ENCODE measurements around the gene ATG16L2.
"Not testable (repeated sequence)": the region's sequence is repeated elsewhere in the genome, so short reads cannot be mapped to it uniquely, and the experiment has no call there.

ATG16L2 gene

DNA sequence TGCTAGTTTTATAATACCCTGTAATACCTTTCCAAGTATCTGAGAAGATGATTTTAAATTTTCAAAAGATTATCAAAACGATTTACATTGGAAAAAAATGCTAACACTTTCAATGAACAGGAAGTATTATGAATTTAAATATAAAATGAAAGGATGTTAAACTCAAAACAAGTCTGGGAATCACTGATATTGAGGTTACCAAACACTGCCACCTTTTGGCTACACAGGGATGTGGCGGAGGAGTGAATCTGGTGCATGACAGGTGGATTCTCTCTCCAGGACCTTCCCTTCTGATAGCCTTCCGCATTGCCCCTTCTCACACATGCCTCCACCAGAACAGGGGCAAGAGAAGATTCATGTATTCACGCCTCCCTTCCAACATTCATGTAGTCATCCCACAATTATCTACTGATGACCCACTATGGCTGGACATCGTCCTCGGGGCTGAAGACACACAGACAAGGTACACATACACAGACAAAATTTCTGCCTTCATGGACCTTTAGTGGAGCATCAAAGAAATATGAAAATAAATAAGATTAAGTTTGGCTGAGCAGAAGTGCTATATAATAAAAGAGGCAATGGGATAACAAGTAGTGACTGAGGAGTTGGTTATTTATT lies 34.7 kb downstream of the ATG16L2 start:
- DNase-seq (ENCODE audit: low read depth): no peak

DNA sequence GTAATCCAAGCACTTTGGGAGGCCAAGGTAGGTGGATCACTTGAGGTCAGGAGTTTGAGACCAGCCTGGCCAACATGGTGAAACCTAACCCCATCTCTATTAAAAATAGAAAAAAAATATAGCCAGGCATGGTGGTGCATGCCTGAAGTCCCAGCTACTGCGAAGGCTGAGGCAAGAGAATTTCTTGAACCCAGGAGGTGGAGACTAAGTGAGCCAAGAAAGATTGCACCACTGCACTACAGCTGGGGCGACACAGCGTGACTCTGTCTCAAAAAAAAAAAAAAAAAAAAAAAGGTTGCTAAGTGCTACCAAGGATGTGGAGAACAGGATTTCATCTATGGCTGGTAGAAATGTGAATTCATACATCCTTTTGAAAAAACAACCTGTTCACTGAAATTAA lies 36.6 kb downstream of the ATG16L2 start:
- no peak for DNase-seq (ENCODE audit: low read depth)

DNA sequence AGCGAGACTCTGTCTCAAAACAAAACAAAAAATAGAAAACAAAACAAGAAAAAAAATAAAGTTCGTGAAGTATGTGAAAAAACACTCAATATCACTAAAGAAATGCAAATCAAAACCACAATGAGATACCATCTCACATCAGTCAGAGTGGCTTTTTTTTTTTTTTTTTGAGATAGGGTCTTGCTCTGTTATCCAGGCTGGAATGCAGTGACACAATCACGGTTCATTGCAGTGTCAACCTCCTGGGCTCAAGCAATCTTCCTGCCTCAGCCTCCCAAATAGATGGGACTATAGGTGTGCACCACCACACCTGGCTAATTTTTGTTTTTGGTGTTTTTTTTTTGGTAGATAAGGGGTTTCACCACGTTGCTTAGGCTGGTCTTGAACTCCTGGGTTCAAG lies 37.5 kb downstream of the ATG16L2 start:
- no peak for DNase-seq (ENCODE audit: low read depth)

DNA sequence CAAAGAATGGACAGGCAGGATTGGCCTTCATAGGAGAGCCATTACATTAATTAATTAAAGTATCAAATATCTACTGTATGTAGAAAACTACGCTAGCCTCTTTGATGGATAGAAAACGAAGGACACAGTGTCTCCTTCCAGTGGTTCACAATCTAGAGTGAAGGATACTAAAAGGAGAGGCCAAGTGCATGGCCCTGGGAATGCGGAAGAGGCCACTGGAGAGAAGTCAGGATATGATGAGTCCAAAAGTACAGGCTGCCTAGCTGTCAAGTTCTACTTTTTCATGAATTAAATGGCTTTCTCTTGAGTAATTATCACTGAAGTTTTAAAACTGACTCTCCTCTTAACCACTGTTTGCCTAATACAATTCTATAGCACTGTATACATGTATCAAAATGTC lies 41.9 kb downstream of the ATG16L2 start:
- no peak for DNase-seq (ENCODE audit: low read depth)

DNA sequence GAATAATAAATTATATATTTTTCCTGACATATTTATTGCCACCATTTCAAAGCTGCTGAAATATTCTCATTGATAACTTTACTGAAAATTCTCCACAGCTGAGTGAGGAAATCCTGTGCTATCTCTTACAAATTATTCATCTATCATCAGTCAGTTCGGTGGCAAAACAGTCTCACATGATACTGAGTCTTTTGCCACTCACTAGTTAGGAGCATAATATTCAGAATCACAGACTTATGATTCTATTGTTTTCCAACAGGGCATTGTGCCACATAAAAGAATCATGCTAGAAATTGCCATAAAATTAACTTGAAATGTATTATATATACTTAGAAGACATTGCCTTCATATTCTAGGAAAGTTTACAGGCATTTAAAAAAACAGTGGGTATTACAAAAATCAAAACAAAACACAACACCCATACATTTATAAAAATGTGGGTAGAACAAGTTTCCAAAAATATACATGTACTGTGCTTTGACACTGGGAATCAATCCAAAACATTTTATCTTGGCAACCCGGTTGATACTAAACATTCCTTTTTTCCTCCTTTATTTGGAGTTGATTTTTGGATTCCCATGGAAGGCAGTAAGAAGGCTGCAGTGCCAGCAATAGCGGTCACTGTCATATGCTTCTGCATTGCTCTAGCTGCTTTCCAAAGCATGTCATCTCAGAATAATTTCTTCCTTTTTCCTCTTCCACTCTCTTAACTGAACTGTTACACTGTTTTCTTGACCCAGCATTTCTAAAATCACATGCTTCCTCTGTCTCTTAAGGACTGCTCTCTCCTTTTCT lies 42.5 kb downstream of the ATG16L2 start:
- DNase-seq (ENCODE audit: low read depth): no peak

DNA sequence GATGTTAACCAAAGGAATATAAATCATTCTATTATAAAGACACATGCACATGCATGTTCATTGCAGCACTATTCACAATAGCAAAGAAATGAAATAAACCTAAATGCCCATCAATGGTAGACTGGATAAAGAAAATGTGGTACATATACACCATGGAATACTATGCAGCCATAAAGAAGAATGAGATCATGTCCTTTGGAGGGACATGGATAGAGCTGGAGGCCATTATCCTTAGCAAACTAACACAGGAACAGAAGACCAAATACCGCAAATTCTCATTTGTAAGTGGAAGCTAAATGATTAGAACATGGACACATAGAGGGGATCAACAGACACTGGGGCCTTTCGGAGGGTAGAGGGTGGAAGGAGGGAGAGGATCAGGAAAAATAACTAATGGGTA lies 44.1 kb downstream of the ATG16L2 start:
- DNase-seq (ENCODE audit: low read depth): not testable (repeated sequence)

DNA sequence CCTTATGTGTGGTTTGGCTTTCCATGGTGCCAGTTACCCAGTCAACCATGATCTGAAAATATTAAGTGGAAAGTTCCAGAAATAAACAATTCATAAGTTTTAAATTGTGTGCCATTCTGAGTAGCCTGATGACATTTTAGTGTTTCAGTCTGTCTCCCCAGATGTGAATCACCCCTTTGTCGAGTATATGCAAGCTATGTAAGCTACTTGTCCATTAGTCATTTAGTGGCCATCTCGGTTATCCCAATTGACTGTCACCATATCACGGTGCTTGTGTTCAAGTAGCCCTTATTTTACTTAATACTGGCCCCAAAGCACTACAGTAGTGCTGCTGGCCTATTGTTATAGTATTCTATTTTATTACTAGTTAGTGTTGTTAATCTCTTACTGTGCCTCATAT lies 44.9 kb downstream of the ATG16L2 start:
- no peak for DNase-seq (ENCODE audit: low read depth)

DNA sequence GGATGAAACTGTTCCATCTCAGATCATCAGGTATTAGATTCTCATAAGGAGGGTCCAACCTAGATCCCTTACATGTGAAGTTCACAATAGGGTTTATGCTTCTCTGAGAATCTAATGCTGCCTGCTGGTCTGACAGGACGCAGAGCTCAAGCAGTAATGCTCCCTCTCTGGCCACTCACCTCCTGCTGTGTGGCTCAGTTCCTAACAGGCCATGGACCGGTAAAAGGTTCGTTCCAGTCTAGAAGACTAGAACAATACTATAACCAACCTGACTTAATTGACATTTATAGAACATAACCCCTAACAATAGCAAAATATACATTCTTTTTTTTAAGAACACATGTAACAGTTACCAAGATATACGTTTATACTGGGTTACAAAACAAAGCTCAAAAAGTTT lies 45.8 kb downstream of the ATG16L2 start:
- no peak for DNase-seq (ENCODE audit: low read depth)

DNA sequence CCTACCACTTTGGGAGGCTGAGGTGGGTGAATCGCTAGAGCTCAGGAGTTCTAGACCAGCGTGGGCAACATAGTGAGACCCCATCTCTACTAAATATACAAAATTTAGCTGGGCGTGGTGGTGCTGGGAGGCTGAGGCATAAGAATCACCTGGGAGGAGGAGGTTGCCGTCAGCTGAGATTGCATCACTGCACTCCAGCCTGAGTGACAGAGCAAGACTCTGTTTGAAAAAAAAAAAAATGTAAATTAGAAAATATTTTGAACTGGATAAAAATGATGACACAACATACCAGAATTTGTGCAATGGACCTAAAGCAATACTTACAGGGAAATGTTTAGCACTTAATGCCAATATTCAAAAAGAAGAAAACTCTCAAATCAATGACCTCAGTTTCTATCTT lies 46.4 kb downstream of the ATG16L2 start:
- no peak for DNase-seq (ENCODE audit: low read depth)

DNA sequence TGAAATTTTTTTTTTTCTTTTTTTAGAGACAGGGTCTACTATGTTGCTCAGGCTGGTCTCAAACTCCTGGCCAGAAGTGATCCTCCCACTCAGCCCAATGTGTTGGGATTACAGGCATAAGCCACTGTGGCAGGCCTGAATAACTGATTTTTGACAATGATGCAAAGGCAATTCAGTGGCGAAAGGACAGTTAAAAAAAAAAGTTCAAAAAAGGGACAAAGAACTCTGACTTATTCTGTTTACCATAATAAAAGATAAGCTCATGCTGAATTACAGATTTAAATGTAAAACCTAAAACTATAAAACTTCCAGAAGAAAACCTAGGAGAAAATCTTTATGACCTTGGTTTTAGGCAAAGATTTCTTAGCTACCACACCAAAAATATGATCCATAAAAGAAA lies 48.9 kb downstream of the ATG16L2 start:
- DNase-seq (ENCODE audit: low read depth): no peak

DNA sequence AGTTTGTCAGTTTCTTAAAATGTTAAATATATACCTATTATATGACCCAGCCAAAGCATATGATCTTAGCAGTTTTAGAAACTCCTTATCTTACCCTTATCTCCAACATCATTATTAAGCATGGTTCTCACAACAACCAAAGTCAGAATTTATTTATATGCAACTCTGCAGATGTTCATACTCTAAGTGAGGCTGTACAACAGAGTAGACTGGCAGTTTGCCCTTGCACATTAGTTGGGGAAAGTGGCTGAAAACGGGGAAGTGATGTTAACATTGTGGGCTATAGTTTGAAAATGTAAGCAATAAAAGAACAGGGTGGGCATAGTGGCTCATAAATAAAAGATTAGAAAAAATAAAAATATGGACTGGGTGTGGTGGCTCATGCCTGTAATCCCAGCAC lies 49.7 kb downstream of the ATG16L2 start:
- no peak for DNase-seq (ENCODE audit: low read depth)

DNA sequence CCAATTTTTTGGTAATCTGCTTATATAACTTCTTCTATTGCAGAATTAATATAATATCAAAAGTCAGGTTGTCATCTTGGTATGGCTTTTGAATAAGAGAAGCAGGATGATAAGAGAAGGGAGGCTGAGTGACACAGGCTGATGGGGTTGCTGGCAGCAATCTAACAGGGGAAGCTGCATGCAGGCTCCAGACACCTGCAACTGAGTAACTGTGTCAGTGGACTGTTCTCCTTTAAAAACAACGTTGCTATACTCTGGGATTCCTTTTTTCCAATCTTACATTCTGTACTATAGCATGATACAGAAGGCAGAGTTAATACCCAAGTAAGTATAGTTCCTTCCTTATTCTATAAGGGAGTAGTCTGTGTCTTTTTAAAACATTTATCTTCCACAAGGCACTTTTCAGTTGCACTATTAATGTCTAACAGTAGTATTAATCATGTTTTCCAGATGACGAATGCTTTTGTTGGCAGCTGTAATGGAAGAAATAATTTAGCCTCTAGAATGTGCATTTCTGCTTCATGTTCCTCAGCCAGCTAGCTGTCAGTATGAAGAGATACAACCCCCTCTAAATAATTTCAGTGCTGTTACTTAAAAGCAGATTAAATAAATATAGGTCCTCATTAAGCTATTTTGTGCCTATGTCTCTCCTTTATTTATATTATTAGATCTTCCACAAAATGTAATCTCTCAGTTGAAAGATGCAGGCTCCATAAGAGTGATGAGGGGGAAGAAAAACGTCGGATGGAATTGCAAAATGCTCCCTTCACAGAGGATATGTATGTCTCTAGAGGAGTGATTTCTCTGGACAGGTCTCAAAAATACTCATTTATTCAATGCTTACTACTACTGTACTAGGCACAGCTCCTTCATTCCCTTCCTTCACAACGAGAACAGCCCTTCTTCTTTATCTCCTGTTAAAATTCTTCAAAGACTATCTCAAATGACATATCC lies 50.8 kb downstream of the ATG16L2 start:
- no peak for DNase-seq (ENCODE audit: low read depth)

DNA sequence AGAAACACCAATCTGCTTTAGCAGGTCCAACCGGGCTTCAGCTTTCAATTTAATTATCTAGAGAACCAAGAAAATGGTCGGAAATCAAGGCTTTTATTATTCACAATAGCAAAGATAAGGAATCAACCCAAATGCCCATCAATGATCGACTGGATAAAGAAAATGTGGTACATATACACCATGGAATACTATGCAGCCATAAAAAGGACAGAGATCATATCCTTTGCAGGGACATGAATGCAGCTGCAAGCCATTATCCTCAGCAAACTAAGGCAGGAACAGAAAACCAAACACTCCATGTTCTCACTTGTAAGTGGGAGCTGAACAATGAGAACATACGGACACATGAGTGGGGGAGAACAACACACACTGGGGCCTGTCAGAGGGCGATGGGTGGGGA lies 53.8 kb downstream of the ATG16L2 start:
- DNase-seq (ENCODE audit: low read depth): no peak

DNA sequence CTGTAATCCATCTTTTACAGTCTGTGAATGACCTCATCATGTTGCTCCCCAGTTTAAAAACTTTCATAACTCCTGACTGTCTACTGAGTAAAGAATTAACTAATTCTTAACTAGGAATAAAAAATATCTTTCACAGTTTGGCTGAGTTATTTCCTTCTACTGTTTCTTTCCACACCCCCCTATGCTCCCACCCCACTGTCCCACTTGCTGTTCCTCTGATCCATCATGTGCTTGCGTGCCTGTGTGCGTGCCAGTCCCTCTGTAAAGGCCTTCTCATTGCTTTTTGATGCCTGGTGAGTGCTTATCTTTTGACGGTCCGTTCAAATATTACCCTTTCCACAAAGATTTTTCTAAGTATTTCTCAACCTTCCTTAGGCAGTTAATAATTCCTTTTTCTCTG lies 55.6 kb downstream of the ATG16L2 start:
- no peak for DNase-seq (ENCODE audit: low read depth)

DNA sequence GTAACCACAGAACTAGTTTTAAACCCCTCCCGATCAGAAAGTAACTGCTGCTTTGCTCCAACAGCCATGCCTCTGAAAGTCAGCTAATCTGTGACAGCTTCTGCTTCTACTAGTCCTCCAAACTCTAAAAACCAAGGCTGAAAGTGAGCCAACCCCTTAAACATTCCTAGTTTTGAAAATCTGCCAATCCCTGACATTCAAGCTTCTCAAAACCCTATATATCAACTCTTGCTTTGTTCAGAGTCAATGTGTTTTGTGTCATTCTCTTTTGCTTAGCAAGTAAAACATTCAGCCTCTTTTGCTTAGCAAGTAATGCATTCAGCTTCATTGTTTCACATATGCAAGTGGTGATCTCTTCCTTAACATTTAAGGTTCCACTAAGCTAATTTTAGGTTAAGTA lies 56.9 kb downstream of the ATG16L2 start:
- DNase-seq (ENCODE audit: low read depth): no peak

DNA sequence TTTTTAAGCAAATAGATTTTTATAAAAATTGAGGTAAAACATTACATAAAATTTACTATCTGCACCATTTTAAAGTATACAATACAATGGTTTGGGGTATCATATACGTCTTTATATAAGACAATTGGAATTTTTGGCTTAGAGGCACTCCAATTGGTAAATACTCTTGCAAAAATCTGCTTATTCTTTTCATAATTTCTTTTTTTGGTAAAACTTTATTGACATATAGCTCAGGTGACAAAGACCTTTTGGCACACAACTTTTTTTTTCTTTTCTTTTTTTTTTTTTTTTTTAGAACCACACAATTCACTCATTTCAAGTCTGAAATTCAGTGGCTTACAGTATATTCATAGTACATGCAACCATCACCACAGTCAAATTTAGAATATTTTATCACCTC lies 57.8 kb downstream of the ATG16L2 start:
- DNase-seq (ENCODE audit: low read depth): no peak

DNA sequence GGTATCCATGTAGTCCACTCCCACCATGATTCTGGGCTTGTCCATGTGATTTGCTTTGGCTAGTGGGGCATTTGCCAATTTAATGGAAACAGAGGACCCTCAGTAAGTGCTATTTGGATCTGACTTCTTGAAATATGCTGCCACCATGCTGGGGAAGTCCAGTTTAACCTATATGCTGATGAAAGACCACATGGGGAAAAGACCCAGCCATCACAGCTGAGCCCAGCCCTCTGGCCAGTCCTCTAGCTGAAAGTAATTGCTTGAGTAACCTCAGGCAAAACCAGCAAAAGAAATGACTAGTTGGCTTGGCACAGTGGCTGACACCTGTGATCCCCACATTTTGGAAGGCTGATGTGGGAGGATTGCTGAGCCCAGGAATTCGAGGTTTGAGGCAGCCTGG lies 61.5 kb downstream of the ATG16L2 start:
- no peak for DNase-seq (ENCODE audit: low read depth)

DNA sequence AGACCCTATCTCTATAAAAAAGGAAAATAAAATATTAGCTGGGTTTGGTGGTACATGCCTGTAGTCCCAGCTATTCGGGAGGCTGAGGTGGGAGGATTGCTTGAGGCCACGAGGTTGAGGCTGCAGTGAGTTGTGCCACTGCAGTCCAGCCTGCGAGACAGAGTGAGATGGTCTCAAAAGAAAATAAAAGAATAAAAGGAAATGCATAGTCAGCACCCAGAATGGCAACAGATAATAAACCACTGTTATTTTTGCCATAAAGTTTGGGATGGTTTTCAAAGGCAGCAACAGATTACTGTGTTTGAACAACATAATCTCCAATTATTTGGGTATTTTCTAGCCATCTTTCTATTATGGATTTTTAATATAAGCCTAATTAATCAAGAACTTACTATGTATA lies 61.9 kb downstream of the ATG16L2 start:
- DNase-seq (ENCODE audit: low read depth): no peak

Measured in stimulated activated CD8-positive, alpha-beta memory T cell treated with anti-CD3 and anti-CD28 coated beads, Interleukin-12 subunit alpha, Interleukin-12 subunit beta, amount 100 ng/mL, for 4 hours (primary cell).